Uterus (tissue), 2 donors: ENCODE measurements around the gene MBD3L5.

ENCODE experiments used
- CTCF ChIP-seq, 4 experiments: fragments of 200-600 bp in 2 of 4; fragments of 450-650 bp in 2 of 4; sonication (generic) in 2 of 4; IDR thresholded peaks; one replicate each; pipeline ENCODE4 v1.5.1; 2016 to 2019; ENCODE audit warnings: antibody characterized with exemption in 4 of 4, mild to moderate bottlenecking in 2 of 4, moderate library complexity in 1 of 4
- POLR2A ChIP-seq, 2 donors: fragments of 450-650 bp; IDR thresholded peaks; one replicate each; pipeline ENCODE4 v1.6.1; 2016; ENCODE audit warnings: antibody characterized with exemption in 2 of 2, mild to moderate bottlenecking in 1 of 2, moderate library complexity in 1 of 2

- no peak for TF ChIP-seq POLR2A (IDR thresholded peaks at IDR 0.05)
- TF ChIP-seq CTCF (IDR thresholded peaks at IDR 0.05) = no peak
Measured at GRCh38 chr19:7078008-7078407, 47.6 kb downstream of the MBD3L5 start.
